Hepatic stellate cell (primary cell): ENCODE results near the gene MMP2.

ENCODE experiments used
- DNase-seq: peaks from one replicate; pipeline ENCODE4 v3.0.0; 2011; ENCODE audit warnings: low spot score

The MMP2 gene

GRCh38 chr16:55515111-55515510, 36.1 kb downstream of the MMP2 start:
- no peak for DNase-seq

- no peak for DNase-seq
Measured at GRCh38 chr16:55521792-55522191, 42.8 kb downstream of the MMP2 start.

DNA sequence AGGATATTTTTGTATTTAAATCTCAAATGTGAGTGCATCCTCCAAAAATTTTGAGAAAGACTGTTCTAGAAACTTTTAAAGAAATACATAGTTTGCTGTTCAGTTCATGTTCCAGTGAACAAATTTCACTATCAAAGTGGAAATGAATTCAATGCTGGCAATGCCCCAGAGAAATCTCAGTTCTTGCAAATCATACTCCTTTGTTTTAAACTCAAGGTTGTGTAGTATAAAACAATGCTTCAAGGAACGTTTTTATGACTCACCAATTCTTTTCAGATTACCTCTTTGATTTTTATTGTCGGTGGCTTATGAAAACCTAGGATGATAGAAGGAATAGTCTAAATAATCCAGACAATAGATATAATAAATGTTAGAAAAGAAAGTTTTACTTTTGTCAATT, 47.4 kb downstream of the MMP2 start:
- DNase-seq = no peak

- DNase-seq = no peak
Measured at GRCh38 chr16:55527885-55528284, 48.9 kb downstream of the MMP2 start.

DNA sequence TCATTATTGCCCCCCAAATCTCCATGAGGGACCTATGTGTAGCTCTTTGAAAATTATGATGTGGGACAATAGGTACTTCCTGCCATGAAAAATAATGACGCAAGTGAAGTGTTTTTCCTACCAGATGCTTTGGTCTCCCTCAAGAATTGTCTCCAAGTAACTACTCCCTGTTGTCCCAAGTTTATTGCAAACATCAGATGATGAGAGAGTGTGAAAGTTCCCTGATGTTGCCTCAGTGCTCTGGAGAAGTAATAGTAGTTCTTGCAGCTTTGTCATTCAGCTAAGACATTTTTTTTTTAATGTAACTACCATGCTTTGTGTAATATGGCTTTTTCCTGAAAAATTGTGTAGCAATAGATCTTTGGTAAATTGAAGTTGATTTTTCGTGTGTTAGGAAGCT, 50.0 kb downstream of the MMP2 start:
- no peak for DNase-seq

DNA sequence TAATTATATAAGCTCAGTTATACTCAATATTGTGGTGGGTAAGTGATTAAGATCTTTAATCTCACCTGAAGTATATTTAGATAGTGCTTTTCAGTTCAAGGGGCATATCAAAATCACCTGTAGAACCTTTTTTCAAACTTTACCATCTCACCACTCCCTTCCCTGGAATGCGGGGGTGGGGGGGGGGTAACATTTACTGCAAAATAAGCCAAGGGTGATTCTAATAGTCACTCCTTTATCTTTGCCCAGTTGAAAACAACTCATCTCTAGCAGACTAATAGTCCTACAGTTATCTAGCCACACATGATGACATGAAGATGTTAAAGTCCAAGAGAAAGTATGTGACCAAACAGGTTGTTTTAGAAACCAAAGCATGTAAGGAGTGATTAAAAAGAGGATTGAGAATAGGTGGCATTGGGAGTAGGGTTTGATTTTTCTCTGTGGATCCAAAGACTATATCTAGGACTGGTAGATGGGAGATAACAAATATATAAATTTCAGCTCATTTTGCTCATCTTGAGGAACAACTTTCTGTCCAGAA, 51.4 kb downstream of the MMP2 start:
- DNase-seq = no peak

DNA sequence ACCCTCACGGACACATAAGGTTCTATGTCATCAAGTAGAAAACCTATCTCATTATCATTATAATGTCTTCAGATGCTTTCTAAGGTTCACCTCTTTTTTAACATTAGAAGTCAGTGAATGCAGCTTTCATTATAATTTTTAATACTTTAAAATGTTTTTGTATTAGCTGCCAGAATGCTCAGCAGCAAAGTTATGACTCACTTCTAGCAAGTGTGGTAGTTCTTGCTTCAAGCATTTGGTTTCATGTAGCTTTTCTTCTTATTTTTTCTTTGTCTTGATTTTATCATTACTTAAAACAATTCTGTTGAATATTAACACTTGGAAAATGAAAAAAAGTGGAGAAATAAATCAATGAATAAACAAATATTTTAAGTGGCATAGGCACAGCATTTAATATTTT, 53.2 kb downstream of the MMP2 start:
- no peak for DNase-seq

GRCh38 chr16:55534756-55535155, 55.8 kb downstream of the MMP2 start:
- no peak for DNase-seq

DNA sequence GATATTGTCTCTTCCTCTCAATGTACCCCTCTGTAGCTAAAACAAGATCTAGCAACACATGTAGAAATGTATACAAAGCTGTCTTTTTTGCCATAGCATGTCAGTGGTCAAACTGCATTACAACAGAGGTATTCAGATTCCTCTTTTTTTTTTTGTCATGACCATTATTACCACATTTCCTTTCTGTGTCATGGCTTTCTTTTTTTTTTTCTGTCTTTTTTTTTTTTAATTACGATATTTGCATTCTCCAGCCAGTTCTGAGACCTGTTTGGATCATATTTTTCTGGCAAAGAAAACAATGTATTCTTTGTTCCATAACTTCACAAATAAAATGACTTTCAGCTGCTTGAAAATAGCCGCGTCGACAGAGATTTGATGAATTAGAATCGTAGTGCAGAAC, 60.1 kb downstream of the MMP2 start:
- DNase-seq = no peak

GRCh38 chr16:55539488-55539887, 60.5 kb downstream of the MMP2 start:
- DNase-seq = no peak

- no peak for DNase-seq
Measured at GRCh38 chr16:55540221-55540620, 61.2 kb downstream of the MMP2 start.

- no peak for DNase-seq
Measured at GRCh38 chr16:55542459-55543082, 63.6 kb downstream of the MMP2 start.

- no peak for DNase-seq
Measured at GRCh38 chr16:55543472-55543871, 64.5 kb downstream of the MMP2 start.

GRCh38 chr16:55552621-55553020, 73.6 kb downstream of the MMP2 start:
- no peak for DNase-seq

DNA sequence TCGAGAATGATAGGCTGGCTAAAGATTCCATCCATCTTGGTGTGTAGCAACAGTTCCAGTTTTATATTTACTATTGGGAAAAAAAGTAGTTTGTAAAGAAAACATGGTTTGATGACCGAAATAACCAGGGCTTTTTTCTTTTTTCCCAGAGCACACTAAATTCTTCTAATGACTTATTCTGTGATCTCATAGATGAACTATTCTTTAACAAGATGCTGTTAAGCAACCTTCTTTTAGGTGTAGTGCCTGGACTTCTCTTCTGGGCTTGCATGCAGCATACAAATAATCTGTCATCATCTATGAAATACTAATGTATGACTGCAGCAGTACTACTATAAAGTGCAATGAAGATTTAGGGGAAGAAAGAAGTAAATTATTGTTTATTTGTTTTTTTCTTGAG, 76.4 kb downstream of the MMP2 start:
- DNase-seq = no peak
